T follicular helper cell (primary cell): ENCODE results near the gene PHF19.
A peak's percentile ranks its signal among the peaks of the same experiment; 100 is the strongest.

Source experiments
- DNase-seq: peaks from one replicate; pipeline ENCODE4 v3.0.0-alpha.2; 2020; ENCODE audit warnings: low read depth

PHF19 gene

GRCh38 chr9:120853198-120853597, 23.8 kb downstream of the PHF19 start:
- no peak for DNase-seq

DNA sequence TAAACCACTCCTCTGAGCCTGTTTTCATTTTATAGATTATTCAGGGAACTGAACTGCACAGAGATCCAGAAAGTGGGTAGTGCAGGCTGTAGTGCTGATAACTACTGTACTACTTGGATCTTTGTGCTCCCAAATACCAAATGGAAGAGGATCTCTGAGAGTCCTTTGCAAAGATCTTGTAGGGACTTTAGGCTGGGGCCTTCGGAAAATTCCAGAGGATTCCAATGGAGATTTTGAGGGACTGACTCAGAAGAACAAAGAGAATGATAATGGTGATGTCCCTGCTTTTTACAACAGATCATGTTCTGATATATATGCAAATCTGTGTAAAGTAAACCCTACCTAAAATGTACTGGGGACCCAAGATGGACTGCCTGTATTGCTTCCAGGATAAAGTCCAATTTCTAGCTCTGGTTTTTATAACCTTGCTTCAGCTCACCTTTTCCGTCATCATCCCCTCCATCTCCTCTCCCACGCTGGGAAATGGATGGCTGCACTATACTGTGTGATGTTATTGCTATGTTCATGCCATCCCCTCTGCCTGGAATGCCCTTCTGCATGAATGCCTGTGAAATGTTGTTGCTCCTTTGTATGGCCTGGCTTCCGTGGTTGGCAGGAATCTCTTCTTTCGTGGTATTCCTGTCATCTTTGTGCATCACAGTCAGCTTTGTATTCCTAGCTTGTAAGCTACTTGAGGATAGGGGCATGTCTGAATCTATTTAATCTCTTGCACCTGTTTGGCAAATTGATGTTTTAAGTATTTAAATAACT, 24.6 kb downstream of the PHF19 start:
- DNase-seq: no peak

DNA sequence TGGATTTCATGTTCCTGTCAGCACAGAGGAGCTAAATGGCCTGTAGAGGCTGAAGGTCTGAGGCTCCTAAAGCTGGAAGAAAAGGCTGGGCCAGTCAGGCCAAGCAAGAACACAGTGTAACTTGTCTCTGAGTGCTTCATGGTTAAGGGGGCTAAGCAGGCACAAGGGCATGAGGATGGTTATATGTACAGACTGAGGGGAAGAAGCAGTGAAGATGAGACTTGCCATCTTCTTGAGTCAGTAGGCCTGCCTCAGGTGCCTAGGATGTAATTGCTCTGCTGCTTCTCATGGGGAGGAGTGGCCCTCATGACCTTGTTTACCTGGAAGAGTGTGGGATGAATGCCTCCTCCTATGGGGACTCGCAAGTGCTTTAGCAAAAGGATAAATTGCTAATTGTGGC, 25.5 kb downstream of the PHF19 start:
- DNase-seq: no peak

- no peak for DNase-seq
Measured at GRCh38 chr9:120850315-120850714, 26.7 kb downstream of the PHF19 start.

DNA sequence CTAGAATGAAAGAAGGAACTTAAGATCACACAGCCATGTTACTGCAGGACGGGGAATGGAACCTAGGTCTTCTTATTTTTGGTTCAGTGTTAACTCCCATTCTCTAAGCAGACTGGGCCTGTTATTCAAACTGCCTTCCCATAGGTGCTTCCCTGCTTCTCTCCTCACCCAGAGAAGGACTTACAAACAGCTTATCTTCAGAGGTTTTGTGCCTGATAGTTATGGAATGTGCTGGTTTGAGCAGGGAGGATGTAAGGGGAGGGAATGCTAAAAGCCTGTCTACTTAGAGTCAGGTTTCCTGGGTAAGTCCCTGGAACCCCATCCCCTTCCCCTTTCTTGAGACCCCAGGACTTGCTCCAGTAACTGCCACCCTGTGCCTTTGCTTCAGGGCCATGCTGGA, 30.1 kb downstream of the PHF19 start:
- DNase-seq: no peak

DNA sequence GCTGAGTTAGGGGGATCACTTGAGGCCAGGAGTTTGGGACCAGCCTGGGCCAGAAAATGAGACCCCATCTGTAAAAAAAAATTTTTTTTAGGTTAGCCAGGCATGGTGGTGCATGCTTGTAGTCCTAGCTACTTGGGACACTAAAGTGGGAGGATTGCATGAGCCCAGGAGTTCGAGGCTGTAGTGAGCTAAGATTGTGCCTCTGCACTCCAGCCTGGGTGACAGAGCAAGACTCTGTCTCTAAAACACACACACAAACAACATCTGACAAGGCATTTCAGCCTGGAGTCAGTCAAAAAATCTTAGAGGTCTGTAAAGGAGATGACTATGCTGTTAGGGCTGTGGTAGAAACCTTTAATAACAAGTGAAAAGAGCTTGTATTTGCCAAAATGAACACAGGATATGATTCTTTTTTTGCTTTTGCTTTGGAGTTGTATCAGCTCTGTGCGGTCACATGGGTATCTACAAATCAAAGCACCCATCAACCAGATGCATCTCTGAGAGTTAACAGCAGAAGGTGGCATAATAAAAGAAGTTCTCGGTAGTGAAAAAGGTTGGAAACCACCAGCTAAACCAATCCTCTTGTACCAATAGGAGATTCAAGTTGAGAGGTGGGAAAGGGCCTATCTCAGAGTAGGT, 30.6 kb downstream of the PHF19 start:
- no peak for DNase-seq

DNA sequence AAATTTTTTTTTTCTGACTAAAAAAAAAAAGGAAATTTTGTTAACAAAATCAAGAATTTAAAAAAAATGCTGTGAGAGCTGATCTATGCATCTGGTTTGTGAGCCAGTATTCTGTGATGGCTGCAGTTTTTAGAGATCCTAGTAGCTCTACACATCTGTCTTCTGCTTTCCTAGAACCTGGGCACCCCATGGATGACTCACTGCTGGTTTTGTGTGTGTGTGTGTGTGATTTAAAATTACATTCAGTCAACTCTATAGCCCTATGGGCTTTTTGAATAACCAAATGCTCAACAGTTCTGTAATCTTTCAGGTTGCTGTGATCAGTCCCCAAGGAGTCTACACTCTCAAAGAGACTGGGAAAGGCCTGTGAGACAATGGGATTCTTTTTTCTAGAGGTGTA, 31.7 kb downstream of the PHF19 start:
- DNase-seq: no peak

DNA sequence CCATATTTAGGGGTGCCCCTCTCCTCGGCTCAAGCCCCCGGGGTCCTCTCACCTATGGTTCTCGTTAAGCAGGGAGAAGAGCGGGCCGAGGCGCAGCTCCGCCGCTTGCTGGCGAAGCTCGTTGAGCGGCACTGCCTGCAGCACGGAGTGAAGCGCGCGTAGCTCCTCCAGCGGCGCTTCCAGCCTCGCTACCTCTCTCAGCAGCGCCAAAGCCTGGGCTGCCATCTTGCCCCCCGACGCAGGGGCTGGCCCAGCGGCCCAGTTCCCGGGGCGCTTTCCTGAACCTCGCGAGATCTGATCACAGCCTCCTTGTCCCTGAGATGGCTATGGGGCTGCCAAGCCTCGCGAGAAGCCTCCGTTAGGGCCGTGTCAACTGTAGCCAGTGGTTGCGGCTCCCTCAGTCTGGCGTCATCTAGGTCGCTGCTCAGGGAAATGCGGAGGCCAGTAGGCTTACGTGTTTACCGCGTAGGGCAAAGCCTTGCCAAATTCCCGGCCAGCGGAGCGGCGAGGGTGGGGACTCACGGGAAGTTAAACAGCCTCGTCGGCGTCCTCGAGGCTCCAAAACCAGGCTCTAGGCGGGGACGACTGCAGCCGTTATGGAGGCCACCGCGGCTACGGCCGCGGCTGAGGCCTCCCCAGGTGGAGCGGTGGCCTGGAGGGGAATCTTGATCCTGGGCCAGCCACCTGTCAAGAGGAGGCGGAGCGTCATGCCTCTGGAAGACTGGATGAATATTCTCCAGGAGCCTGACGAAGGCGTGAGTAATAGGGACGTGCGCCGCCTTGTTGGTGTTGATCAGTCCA, 34.1 kb downstream of the PHF19 start, which contains the start of gene PSMD5:
TSS of gene PSMD5 (minus strand) at position 238 of the 801 bp plus-strand sequence. CDS start at position 225, 13 bp downstream.
- peak; percentile 98 for DNase-seq

DNA sequence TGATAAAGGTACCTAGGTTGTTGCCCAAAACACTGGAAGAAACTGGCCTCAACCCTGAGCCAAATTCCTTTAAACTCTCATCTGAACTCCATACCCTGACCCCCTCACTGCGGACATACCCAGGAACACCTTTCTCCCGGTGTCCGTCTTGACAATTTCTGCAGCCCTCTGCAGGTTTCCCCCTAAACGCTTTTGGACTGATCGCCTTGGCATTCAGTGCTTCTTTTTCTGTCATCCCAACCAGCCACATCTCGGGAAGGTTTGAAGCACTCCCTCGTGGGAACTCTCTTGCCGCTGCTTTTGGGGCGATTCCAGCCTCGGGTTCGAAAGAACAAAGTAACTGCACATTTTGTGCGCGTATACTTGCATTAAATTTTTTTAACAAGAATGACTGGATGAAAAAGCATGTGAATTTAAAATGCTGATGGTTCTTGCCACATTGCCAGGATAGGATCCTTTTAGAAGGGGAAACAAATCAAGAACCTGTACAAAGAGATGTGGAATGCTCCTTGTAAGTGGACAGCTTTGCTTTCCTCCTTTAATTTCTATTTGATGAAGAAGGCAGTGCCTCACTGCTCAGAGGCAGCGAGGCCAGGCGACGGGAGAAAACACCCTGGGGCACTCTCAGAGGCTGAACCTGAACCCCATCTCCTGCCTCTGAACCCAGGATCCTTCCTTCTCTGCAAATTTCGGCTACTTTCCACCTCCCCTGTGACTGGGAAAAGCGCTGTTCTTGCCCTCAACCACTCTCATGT, 34.9 kb downstream of the PHF19 start:
- DNase-seq: no peak

- no peak for DNase-seq
Measured at GRCh38 chr9:120839146-120839545, 37.8 kb downstream of the PHF19 start.

DNA sequence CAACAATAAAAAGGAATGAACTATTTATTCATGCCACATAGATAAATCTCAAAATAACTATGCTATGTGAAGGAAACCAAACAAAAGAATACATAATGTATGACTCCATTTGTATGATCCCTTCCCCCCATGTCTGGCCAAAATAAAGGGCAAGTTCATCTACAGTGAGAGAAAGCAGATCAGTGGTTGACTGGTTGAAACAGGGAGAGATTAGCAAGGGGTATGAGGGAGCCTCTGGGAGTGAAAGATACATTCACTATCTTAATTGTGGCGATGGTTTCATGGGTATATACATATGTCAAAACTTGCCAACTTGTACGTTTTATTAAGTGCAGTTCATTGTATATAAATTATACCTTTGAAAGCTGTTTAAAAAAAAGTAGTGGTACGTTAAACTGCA, 39.1 kb downstream of the PHF19 start:
- no peak for DNase-seq

GRCh38 chr9:120833325-120833724, 43.7 kb downstream of the PHF19 start:
- no peak for DNase-seq

DNA sequence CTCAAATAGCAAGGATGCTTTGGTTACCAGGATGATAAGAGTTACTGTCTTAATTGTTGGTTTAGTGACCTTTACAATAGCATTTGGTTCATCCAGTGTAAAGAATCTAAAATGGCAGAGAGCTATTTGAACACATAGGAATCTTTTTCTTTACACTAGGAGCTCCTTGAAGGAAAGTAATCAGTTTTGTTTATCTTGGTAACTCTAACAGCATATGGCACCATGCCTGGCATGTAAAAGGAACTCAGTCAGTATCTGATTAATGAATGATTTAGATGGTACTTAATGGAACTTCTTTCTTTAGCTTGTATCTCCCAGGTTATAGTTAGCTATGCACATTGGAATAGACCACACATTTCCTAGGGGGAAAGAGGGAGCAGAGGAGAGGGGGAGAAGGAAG, 44.2 kb downstream of the PHF19 start:
- DNase-seq: no peak

DNA sequence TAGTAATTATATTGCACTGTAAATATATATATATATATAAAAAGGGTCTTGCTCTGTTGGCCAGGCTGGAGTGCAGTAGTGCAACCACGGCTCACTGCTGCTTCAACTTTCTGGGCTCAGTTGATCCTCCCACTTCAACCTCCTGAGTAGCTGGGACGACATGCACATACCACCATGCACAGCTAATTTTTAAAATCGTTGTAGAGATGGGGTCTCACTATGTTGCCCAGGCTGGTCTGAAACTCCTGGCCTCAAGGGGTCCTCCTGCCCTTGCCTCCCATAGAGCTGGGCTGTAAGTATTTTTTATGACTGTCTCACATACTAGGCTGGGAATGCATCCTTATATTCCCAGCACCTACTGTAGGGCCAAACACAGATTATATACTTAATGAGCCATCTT, 46.1 kb downstream of the PHF19 start:
- DNase-seq: no peak

DNA sequence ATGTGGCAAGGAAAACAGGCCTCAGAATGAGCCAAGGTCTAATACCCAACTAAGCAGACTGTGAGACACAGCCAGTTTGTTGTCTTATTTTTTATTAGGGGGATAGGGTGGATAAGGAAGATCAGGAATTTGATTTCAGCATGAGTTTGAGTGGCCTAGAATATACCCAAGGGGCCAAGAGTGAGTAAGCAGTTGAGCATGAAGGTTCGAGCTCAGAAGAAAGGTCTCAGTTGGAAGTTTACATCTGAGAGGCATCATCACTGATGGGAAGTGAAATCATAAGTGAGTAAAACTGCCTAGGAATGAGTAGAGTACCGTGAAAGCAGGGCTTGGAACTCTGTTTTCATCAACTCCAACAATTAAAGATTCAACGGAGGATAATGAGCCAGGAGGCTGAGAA, 46.8 kb downstream of the PHF19 start:
- DNase-seq: no peak

- DNase-seq: no peak
Measured at GRCh38 chr9:120829650-120830049, 47.3 kb downstream of the PHF19 start.

GRCh38 chr9:120820095-120820494, 56.9 kb downstream of the PHF19 start:
- DNase-seq: no peak

GRCh38 chr9:120818595-120818994, 58.4 kb downstream of the PHF19 start:
- DNase-seq: no peak

GRCh38 chr9:120815075-120815474, 61.9 kb downstream of the PHF19 start:
- no peak for DNase-seq

DNA sequence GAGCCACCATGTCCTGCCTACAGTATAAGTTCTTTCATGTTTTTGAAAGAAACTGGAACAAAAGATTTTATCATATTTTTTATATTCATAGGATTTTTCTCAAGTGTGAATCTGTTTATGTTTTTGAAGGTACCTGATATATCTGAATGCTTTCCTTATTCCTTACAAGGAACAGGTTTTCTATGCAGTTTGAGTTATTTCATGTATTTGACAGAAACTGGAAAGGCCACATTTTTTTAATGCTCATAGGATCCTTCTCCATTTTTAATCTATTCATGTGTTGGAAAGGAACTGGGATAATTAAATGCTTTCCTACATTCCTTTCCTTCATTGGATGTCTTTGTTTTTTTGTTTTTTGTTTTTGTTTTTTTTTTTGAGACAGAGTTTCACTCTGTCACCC, 68.1 kb downstream of the PHF19 start:
- DNase-seq: no peak

DNA sequence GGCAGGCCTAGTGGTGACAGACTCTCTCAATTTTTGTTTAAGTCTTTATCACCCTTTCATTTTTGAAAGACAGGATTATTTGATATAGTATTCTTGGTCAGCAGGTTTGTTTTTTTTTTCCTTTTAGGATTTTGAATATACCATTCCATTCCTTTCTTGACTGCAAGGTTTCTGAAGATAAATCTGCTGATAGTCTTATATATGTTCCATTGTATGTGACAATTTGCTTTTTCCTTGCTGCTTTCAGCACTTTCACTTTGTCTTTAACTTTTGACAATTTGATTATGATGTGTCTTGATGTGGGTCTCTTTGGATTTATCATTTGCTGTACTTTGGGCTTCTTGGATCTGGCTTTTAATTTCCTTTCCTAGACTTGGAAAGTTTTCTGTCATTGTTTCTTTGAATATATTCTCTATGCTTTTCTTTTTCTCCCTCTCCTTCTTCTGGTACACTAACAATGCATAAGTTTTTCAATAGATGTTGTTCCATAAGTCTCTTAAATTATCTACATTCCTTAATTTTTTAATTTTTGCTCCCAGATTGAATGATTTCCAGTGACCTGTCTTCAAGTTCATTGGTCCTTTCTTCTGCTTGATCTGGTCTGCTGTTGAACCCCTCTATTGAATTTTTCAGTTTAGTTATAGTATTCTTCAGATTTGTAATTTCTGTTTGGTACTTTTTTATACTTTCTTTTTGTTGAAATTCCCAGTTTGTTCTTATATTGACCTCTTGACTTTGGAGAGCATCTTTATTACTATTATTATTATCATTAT, 69.2 kb downstream of the PHF19 start:
- DNase-seq: no peak
